Activated T-helper 1 cell treated with Interleukin-2 at 50 U/mL for 16 hours (primary cell): ENCODE data around the gene CFAP210.

Source experiments
- DNase-seq: peaks from one replicate; pipeline ENCODE4 v3.0.0-alpha.2; 2020; ENCODE audit warnings: low read depth

CFAP210 gene

DNA sequence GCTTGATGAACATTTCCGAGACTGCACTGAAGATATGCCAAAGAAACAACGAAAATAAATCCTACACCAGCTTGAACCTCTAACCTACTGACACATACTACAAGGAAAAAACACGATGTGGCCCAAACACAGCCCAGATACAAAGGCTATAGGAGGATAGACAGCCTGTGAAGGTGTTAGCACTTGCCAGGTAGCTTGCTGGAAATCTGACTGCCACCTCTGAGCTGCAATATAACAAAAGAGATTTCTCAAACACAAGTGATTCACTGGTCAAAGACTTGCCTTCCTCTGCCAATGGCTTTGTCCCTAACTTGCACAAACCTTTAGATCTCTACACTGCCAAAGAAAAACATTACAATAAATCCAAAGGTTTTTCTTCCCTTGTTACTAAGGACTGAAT lies 21.1 kb downstream of the CFAP210 start:
- DNase-seq: no peak

DNA sequence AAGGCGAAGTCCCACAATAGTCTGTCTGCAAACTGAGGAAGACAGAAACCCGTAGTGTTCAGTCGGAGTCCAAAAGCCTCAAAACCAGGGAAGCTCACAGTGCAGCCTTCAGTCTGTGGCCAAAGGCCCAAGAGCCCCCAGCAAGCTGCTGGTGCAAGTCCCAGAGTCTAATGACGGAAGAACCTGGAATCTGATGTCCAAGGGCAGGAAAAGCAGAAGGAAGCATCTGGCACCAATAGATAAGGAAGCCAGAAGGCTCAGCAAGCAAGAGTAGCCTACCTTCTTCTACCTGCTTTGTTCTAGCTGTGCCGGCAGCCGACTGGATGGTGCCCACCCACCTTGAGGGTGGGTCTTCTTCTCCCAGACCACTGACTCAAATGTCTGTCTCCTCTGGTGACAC lies 21.8 kb downstream of the CFAP210 start:
- DNase-seq: no peak

DNA sequence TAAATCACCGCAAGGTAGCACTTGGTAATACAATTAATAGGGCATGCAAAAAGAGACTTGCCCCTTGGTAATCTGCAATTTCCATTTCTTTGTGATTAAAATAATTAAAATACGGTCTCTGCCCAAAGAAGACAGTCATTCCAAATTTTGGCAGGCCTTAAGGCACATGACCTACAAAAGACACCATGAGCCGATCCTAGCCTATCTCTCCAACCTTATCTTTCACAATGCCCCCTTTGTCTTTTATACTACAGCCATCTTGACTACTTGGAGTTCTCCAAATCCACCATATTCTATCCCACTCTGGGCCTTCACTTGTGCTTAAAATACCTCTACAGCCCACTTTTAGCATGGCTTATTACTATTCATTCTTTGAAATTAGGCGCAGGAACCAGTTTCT lies 23.3 kb downstream of the CFAP210 start:
- no peak for DNase-seq

GRCh38 chr2:169670215-169670651 lies 24.0 kb downstream of the CFAP210 start:
- DNase-seq: no peak

DNA sequence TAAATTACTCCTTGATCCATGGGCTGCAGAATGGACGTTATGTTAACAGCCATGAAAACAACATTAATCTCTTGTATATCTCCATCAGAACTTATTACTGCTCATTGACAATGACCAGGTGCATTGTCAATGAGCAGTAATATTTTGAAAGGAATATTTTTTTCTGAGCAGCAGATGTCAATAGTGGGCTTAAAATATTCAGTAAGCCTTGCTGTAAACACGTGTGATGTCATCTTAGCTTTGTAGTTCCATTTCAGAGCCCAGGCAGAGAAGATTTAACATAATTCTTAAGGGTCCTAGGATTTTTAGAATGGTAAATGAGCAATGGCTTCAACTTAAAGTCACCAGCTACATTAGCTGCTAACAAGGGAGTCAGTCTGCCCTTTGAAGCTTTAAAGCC lies 26.6 kb downstream of the CFAP210 start:
- DNase-seq: no peak

DNA sequence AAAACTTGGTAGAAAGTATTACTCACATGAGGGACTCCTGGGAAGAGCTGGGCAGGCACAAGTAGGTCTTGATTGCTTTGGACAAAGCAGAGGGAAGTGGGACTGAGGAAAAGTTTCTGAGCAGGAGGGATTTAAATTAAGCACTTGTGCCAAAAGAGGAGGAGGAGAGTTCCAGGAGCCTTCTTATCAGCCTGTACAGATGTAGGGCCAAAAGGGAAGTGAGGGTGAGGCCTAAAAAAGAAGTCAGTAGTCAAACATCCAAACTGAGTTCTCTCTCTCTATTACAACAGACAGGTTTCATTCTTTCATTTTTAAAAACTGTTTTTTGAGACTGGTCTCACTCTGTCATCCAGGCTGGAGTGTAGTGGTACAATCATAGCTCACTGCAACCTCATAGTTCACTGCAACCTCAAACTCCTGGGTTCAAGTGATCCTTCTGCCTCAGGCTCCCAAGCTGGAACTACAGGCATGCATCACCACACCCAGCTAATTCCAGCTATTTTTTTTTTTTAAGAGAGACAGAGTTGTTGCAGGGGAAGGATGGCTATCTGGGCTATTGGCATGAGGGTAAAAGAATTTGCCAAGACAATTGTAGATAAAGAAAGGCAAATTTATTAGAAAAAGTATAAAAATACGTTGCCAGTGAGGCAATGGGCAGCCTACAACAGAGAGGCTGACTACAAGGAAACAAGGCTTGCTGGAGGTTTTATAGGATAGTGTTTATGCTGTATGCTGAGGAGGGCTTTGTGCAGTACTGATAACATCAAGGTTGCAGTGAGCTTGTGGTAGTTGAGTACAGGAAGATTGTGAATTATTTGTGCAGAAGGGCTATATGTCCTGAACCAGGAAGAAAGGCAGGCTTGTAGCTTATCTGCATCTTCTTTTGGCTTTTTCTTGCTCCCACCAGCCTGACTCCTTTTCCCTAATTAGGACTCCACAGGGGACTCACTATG lies 29.0 kb downstream of the CFAP210 start:
- no peak for DNase-seq

DNA sequence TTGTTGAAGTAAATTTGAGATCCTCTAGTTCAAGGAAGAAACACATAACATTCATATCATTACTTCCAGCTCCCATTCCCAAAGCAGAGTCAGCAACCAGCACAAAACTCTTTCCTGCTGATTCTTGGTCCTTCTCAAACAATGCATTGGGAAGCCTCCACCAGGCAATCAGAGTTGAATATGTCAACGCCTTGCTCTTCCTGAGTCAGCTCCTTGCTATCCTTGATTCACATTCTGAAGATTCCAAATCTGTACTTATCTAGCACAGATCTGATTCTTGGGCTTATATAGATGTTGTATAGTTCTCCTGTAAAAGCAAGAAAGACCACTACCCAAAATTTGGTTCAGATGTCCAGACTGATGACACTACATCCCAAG lies 29.6 kb downstream of the CFAP210 start:
- no peak for DNase-seq

GRCh38 chr2:169663247-169663646 lies 31.0 kb downstream of the CFAP210 start:
- DNase-seq: no peak

DNA sequence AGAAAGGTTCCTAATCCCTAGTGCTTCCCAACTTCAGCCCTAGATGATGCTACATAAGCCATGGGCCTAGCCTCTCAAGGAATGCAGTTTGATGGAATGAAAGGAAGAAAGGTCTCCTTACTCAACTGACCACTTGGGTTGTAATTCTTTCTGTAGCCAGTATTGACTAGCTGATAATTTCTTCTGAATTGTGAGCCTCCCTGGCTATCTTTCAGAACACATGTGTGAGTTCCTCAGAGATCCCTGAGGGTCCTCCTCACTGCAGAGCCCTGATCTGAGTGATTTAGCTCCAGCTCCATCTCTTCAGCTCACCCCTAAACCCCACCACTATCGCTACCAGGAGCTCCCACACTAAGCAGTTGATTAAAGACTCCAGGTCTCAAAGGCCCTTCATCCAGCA lies 31.5 kb downstream of the CFAP210 start:
- no peak for DNase-seq

DNA sequence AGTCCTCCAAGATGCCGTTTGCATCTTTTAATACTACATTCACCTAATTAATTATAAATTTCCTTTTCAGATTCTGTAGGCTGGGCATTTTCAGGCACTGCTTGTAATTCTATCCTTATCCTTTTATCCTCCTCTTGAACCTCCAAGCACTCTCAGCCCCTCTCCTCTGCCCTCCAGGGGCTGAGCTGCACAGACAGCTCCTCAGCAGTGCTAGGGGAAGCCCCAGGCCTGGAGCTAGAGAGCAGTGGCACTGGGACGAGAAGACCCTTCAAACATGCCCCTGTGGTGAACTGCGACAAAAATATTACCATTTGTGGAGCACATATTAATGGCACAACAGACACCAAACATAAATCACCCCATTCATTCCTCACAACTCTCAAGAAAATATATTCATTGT lies 32.9 kb downstream of the CFAP210 start:
- no peak for DNase-seq

GRCh38 chr2:169659320-169659719 lies 34.9 kb downstream of the CFAP210 start:
- DNase-seq: no peak

- DNase-seq: no peak
Measured at GRCh38 chr2:169658877-169659276, 35.3 kb downstream of the CFAP210 start.

DNA sequence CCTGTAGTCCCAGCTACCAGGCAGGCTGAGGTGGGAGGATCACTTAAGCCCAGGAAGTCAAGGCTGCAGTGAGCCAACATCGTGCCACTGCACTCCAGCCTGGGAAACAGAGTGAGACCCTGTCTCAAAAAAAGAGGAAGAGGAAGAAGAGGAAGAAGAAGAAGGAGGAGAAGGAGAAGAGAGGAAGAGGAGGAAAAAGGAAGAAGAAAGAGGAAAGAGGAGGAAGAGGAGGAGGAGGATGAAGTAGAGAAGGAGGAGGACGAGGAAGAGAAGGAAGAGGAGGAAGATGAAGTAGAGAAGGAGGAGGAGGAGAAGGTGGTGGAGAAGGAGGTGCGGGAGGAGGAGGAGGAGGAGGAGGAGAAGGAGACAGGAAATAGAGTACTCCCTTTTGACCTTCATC lies 38.0 kb downstream of the CFAP210 start:
- no peak for DNase-seq

- no peak for DNase-seq
Measured at GRCh38 chr2:169653636-169654035, 40.6 kb downstream of the CFAP210 start.

- DNase-seq: no peak
Measured at GRCh38 chr2:169649278-169649677, 44.9 kb downstream of the CFAP210 start.

GRCh38 chr2:169647496-169647895 lies 46.7 kb downstream of the CFAP210 start:
- DNase-seq: no peak

- DNase-seq: no peak
Measured at GRCh38 chr2:169644173-169644572, 50.0 kb downstream of the CFAP210 start.

DNA sequence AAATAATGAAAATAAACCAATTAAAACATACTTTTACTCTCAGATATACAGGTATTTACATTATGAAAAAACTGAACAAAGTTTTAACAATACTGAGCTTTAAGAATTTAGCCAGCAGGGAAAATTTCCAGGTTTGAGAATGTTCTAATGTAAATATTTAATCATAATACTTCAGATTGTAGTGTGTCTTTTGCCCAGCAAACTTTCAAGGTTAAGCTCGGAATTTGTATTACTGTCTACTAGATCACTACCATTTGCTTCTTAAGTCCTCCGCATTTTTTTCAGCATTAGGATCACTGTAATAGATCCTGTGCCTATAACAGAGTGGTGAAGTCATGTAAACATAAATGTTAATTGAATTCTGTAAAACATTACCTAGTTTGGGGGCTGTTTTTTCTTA lies 52.7 kb downstream of the CFAP210 start:
- DNase-seq: no peak

- no peak for DNase-seq
Measured at GRCh38 chr2:169640104-169640503, 54.1 kb downstream of the CFAP210 start.

GRCh38 chr2:169637620-169638019 lies 56.6 kb downstream of the CFAP210 start:
- DNase-seq: no peak

DNA sequence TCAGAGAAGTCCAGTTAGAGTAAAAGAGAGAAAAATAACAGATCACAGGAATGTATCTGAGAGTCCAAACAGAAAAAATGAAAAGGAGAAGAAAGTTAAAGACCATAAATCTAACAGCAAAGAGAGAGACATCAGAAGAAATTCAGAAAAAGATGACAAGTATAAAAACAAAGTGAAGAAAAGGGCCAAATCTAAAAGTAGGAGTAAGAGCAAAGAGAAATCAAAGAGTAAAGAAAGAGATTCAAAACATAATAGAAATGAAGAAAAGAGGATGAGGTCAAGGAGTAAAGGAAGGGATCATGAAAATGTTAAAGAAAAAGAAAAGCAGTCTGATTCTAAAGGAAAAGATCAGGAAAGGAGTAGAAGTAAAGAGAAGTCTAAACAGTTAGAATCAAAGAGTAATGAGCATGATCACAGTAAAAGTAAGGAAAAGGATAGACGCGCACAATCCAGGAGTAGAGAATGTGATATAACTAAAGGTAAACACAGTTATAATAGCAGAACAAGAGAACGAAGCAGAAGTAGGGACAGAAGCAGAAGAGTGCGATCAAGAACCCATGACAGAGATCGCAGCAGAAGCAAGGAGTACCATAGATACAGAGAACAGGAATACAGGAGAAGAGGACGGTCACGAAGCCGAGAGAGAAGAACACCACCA lies 57.6 kb downstream of the CFAP210 start:
- no peak for DNase-seq

- no peak for DNase-seq
Measured at GRCh38 chr2:169625781-169626180, 68.4 kb downstream of the CFAP210 start.

- DNase-seq: no peak
Measured at GRCh38 chr2:169623235-169623634, 71.0 kb downstream of the CFAP210 start.
